NCI-H2107 (cell line): Measurements from ENCODE around the gene RAP1GAP2.
"Not testable (repeated sequence)": the region's sequence is repeated elsewhere in the genome, so short reads cannot be mapped to it uniquely, and the experiment has no call there.

Source experiments
- DNase-seq: peaks from one replicate; lab custom pipeline; 2025; lab: John Stamatoyannopoulos, UW

The RAP1GAP2 gene

GRCh38 chr17:2885733-2886132, 89.5 kb downstream of the RAP1GAP2 start:
- DNase-seq: no peak

- DNase-seq: no peak
These were observed 92.1 kb downstream of the RAP1GAP2 start for GRCh38 chr17:2888326-2888725.

DNA sequence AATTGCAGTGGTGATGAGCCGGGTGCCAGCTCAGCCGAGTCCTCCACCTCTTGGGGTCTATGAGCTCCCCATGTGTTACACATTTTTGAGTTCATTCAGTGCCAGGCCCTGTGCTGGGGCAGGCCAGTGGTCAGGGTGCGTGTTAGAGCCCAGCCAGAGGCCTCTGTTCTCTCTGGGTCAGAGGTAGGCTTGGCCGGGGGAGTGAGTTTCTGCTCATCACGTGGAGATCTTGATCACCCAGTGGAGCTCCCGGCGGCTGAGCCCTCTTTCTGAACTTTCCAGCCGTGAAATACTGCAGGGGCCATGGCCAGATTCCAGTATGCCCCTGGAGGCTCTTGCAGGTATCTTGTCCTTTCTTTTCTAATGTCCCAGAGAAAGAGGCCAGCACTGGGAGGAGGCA, 93.0 kb downstream of the RAP1GAP2 start:
- DNase-seq: no peak

GRCh38 chr17:2890778-2891177, 94.5 kb downstream of the RAP1GAP2 start:
- not testable (repeated sequence) for DNase-seq

DNA sequence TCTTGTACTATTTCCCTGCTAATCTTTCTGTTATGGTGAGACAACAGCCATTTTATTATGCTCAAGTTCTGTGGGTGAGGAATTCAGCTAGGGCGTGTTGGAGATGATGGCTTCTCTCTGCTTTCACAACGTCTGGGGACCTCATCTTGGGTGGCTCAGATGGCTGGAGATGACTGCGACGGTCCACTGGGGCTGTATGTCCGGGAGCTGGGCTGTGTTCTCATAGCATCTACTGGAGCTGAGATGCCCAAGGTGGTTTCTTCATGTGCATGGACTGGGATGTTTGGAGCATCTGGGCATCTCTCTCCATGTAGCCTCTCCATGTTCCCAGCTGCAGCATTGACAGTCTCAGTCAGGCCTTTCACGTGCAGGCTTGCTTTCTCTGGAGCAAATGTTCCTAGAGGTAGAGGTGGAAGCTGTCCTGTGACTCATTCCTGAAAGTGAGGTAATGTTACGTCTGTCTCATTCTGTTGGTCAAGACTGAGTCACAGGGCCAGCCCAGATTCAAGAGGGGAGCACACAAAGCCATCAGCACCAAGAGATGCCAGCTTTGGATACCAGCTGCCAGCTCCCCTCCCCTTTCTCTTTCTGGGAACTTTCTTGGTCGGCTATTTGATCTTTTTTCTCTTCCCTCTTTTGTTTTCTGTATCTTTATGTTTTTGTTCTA, 96.2 kb downstream of the RAP1GAP2 start:
- DNase-seq: no peak

GRCh38 chr17:2893422-2893914, 97.2 kb downstream of the RAP1GAP2 start:
- DNase-seq: no peak

DNA sequence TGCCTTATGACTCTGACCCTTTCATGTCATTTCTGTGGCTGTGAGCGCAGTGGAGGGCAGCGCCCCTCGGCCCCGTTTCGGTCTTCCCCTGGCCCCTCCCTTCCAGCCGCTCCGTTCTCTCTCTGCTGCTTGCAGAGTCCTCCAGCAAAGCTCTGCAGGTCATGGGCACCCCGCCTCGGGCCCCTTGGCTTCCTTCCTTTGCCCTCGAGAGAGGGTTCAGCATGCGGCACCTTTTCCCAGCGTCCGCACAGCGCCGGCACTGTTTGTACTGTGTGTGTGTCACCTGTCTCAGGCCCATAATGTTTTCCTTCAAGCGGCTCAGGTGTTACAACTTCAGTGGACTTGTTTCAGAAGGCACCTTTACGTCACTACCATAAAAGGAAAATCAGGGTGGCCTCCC, 98.5 kb downstream of the RAP1GAP2 start:
- no peak for DNase-seq

- DNase-seq: no peak
These were observed 101.4 kb downstream of the RAP1GAP2 start for GRCh38 chr17:2897605-2898004.

DNA sequence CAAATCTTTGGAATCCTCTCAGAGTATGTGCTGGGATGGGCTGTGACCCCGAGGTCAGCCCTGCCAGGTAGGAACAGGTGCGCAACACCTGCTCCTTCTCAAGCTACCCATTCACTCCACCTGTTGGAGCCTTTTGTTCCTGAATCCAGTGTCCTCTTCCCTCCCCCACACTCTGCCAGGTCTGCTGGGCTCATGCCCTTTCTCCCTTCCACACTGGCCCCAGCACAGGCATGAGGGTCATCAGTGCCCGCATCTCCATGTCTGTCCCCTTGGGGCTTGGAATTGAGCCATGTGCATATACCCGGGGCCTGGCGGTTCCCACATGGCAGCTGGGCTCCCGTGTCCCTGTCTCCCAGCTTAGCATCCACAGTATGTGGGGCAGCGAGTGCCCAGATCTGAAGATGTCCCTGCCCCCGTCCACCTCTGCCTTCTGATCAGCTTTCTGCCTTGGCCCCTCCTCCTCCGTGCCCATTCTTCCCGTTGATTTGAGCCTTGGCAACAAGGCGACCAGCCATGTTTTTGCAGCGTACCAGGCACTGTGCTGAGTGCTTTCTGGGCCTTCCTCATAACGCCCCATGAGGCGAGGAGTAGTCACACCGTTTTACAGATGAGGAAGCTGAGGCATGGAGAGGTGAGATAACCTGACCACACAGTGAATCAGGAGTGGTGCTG, 102.2 kb downstream of the RAP1GAP2 start:
- peak; percentile 11 for DNase-seq

DNA sequence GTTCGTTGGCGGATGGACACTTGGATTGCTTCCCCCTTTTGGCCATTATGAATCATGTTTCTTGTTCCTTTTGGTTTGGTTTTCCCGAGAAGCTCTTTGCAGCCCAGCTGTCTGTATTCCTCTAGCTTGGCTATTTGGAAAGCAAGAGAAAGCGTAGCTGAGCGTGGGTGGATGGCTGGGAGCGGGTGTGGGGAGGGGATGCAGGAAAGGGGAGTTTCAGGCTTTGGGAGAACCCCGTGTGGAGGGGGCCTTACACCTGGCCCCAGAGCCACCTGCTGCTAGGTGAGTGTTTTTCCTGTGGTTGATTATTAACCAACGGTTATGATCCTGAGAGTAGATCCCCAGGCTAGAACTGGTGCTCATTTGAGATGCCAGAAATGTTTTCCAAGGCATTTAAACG, 103.7 kb downstream of the RAP1GAP2 start:
- peak; percentile 65 for DNase-seq

DNA sequence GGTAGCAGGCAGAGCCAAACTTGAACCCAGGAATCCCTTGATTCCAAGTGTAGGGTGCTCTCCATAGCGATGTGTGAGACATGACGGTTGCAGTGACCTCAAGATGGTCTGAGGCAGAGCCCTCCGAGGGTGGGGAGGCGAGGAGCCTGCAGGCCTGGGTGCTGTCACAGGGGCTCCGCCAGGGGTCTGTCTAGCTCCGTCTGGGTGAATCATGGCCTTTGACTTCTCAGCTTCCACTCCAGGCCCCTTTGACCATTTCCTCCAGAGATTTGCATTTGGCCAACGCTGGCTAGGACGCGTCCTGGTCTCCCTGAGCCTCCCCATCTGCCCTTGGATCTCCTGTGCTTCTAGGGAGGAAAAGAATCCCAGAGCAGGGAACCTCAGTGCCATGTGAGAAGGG, 104.6 kb downstream of the RAP1GAP2 start:
- DNase-seq: no peak

GRCh38 chr17:2901582-2901981, 105.3 kb downstream of the RAP1GAP2 start:
- no peak for DNase-seq

- DNase-seq: no peak
These were observed 106.3 kb downstream of the RAP1GAP2 start for GRCh38 chr17:2902546-2902945.

DNA sequence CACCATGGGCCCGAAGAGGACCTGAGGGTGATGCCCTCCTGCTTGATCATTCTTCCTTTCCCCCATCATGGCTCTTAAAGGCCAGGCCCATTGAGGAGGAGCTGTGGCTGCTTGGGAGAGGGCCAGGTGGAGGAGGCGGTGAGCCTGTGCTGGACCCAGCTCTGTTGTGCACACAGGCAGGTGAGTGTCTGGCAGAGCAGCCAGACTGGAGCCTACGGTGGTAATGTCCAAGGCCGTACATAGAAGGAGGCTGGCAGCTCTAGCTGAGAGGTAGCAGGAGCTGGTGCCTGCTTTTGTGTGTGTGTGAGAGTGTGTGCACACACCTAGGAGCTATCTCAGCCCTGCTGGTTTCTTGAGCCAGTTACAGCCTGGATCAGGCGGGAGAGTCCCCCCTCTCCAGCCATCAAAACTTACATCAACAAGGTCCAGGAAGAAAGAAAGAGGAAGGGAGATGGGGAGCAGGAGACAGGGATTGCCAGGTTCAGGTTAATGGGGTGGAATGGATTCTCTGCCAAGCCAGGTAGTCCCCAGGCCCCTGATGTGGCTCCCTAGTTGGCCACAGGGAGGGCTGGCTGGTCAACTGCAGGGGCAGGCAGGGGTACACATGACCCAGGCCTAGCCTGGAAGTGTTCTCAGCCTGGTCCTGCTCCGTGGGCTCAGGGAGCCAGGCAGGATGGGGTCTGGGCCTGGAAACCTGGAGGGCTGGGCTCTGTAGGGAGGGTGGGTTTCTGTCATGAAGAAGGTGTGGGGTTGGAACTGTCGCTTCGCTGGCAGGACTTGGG, 107.1 kb downstream of the RAP1GAP2 start:
- DNase-seq: peak; percentile 15

- peak; percentile 23 for DNase-seq
These were observed 107.9 kb downstream of the RAP1GAP2 start for GRCh38 chr17:2904135-2904534.

GRCh38 chr17:2905269-2905668, 109.0 kb downstream of the RAP1GAP2 start:
- no peak for DNase-seq

- DNase-seq: no peak
These were observed 109.7 kb downstream of the RAP1GAP2 start for GRCh38 chr17:2905696-2906501.

GRCh38 chr17:2906901-2907300, 110.7 kb downstream of the RAP1GAP2 start:
- DNase-seq: no peak

- no peak for DNase-seq
These were observed 113.1 kb downstream of the RAP1GAP2 start for GRCh38 chr17:2909175-2909845.

GRCh38 chr17:2909846-2910234, 113.6 kb downstream of the RAP1GAP2 start:
- no peak for DNase-seq

- DNase-seq: no peak
These were observed 115.0 kb downstream of the RAP1GAP2 start for GRCh38 chr17:2911035-2911754.
